H1 (cell line): ENCODE measurements around the gene LIG4.

ENCODE experiments used
- SP4 ChIP-seq: IDR thresholded peaks from 2 replicates; pipeline ENCODE4 v1.6.1; 2012; ENCODE audit warnings: low read length, inconsistent platforms
- TF ChIP-seq, protein P1 (sequence below), 3 experiments: IDR thresholded peaks; 1 replicate in 2 of 3; 2 replicates in 1 of 3; pipeline versions ENCODE4 v1.5.1 to v1.6.1; 2011; ENCODE audit warnings: low read length in 3 of 3, mild to moderate bottlenecking in 3 of 3, inconsistent platforms in 2 of 3, low read depth in 1 of 3, moderate library complexity in 1 of 3; ENCODE audit not compliant: insufficient read depth in 1 of 3; ENCODE audit errors: control extremely low read depth in 1 of 3

DNA sequence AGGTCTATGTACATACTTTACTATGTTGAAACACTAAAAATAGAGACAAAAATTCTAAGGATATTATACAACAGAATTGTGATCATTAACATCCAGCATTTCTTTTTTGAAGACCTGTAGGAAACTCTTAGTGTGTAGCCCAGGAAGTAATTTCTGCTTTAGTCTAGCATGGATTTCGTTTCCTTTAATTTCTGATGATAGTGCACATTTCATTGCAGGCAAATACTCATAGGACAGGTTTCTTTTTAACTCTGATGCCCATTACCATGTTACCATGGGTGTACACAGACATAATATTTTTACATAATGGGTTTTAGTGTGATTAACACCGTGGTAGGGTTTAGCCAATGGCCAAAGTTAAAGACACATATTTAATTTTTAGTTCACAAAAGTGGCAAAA, 27.1 kb downstream of the LIG4 start:
- TF ChIP-seq, protein P1, sequence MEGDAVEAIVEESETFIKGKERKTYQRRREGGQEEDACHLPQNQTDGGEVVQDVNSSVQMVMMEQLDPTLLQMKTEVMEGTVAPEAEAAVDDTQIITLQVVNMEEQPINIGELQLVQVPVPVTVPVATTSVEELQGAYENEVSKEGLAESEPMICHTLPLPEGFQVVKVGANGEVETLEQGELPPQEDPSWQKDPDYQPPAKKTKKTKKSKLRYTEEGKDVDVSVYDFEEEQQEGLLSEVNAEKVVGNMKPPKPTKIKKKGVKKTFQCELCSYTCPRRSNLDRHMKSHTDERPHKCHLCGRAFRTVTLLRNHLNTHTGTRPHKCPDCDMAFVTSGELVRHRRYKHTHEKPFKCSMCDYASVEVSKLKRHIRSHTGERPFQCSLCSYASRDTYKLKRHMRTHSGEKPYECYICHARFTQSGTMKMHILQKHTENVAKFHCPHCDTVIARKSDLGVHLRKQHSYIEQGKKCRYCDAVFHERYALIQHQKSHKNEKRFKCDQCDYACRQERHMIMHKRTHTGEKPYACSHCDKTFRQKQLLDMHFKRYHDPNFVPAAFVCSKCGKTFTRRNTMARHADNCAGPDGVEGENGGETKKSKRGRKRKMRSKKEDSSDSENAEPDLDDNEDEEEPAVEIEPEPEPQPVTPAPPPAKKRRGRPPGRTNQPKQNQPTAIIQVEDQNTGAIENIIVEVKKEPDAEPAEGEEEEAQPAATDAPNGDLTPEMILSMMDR (IDR thresholded peaks at IDR 0.05; ENCODE audit: control extremely low read depth in 1 of 3, insufficient read depth in 1 of 3, low read depth in 1 of 3, low read length in 3 of 3) = no peak
- TF ChIP-seq SP4 = no peak
